Stimulated activated CD4-positive, alpha-beta T cell treated with anti-CD3 and anti-CD28 coated beads, Interleukin-4, amount 100 ng/mL, for 24 hours (primary cell): ENCODE measurements around the gene ENG.

Experiments
- DNase-seq: peaks from one replicate; pipeline ENCODE4 v3.0.0-alpha.2; 2020

ENG gene

GRCh38 chr9:127812936-127813675 is 41.4 kb downstream of the ENG start:
- DNase-seq = no peak

DNA sequence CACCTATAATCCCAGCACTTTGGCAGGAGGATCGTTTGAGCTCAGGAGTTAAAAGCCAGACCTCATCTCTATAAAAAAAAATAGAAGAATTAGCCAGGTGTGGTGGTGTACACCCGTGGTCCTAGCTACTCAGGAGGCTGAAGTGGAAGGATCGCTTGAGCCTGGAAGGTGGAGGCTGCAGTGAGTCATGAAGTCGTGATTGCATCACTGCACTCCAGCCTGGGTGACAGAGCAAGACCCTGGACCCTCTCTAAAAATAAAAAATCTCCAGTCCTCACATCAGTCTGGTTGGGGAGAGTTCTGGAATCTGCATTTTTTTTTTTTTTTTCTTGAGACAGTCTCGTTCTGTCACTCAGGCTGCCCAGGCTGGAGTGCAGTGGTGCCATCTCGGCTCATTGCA is 42.4 kb downstream of the ENG start:
- no peak for DNase-seq

- DNase-seq = no peak
These were observed 43.9 kb downstream of the ENG start for GRCh38 chr9:127810378-127811187.

- DNase-seq = no peak
These were observed 44.7 kb downstream of the ENG start for GRCh38 chr9:127809540-127810377.

DNA sequence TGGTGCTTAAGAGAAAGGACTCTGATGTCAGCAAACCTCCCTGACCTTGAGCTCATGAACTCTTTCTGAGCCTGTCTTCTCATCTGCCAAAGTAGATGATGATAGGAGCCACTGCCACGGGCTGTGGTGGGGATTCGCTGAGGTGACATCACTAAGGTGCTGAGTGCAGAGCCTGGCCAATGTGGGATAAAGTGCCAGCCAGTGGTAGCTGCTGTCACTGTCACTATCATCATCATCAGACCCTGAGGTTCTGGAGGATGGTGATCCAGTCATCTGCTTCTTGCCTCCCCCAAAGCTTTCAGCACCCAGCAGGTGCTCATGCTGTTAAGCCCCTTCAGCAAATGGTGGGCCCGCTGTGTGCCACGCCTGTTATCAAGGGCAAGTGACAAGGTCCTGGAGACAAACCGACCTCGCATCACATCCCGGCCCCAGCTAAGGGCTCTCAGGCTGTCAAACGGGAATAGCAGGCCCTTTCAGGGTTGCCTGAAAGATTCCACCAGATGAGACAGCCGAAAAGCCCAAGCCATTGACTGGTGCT is 45.4 kb downstream of the ENG start:
- no peak for DNase-seq

DNA sequence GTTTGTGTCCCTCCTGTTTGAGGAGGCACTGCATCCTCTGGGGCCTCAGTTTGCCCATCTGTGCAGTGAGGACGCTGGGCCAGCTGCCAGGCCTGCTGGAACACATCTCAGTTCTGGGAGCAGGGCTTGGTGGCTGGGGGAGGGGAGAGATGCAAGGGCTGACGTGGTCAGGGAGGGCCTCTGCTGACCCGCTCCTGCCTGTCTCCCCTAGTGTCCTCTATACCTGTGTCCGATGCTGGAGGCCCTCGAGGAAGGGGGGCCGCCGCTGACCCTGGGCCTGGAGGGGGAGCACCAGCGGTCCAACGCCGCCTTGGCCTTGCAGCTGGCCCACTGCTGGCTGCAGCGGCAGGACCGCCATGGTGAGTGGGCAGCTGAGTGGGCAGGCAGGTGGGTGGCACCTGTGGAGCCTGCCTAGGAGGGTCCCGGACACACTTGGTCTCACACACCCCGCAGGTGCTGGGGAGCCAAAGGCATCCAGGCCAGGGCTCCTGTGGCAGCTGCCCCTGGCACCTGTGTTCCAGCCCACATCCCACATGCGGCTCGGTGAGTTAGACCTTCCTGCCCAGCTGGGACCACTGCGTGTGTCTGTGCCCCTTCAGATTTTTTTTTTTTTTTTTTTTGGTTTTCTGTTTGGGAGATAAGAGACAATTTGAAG is 46.0 kb downstream of the ENG start:
- DNase-seq = no peak

- no peak for DNase-seq
These were observed 47.6 kb downstream of the ENG start for GRCh38 chr9:127806871-127807270.

DNA sequence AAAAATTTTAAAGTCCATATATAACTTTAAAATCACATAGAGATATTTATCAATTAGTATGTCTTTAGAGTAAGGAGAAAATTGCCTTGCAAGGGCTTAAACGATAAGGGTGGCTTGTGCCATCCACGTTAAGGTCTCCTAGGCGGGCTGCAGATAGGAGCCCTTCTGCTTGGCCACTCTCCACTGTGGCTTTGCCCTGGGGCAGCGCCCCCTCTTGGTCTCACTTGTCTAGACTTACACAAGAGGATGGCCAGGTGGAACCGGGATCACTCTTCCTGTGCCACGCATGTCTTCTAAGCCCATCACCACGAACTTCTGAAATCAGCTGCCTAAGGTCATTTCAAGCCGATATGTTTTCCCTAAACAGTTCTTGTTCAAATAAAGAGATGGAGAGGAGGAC is 48.8 kb downstream of the ENG start:
- peak; percentile 37 for DNase-seq

DNA sequence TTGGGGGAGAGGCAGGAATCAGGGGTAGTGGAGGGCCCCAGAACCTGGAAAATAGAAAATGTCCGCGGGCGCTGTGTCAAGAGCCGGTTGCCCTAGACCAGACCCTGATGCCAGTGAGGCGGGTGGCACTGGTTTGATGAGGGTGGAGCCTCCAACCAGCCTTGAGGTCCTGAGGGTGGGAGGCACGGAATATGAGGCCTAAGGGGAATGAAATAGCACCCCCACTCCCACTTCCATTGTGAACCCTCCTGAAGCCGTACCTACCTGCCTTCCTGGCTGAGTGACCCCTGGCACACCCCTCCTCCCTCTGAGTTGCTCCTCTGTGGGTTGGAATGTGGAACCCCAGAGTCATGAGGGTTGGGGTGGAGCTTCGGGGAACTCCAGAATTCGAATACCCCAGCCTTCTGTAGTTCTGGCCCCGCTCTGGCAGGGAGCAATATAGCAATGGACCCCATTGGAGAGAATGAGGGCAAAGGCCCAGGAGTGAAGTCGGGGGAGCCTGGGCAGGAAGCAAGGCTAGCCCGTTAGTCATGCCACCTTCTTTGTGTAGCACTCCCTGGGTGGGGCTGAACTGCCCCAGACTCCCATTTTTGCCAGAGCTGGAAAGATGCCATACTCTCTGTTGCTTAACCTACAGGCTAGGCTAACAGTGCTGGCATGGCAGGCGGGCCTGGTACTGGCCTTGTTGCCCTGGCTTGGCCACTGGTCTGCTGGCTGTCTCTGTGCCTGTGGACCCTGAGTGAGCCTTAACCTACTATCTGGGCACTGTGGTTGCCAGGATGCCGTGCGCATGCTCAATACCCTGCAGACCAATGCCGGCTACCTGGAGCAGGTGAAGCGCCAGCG is 50.7 kb downstream of the ENG start:
- peak; percentile 36 for DNase-seq

DNA sequence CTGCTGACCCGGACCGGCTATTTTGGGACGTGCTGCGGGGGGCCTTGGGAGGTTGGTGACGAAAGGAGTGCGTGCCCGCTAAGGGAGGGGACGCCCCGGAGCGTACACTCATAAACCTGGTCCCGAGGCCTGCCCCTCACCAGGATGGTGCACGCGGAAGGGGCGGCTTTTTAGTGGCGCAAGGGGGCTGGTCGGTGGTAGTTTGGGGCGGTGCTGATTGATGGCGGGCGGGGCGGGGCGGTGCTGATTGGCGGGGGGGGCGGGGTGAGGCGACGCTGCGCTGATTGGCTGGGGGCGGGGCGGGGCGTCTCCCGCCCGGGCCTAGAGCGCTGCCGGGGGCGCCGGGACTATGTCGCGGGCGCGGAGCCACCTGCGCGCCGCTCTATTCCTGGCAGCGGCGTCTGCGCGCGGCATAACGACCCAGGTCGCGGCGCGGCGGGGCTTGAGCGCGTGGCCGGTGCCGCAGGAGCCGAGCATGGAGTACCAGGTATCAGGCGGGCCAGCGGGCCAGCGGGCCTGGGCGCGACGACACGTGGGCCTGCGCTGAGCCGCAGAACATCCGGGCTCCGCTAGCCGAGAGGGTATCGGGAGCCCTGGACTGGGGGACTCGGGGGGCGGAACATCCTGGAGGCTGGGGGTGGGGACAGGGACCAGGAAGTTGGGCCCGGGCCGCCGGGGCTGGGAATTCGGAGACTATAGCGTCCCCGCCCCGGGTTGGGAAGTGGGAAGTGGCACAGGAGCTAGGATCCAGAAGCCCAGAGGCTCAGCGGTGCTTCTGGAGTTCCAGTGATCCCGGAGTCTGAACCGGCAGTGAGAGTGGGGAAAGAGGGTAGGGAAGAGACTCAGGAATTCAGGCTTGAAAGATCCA is 51.6 kb downstream of the ENG start, which contains the start of gene FPGS:
FPGS (plus strand) TSS at position 307 of the 868 bp plus-strand sequence; CDS start at position 350, 43 bp downstream.
- DNase-seq = peak; percentile 86

DNA sequence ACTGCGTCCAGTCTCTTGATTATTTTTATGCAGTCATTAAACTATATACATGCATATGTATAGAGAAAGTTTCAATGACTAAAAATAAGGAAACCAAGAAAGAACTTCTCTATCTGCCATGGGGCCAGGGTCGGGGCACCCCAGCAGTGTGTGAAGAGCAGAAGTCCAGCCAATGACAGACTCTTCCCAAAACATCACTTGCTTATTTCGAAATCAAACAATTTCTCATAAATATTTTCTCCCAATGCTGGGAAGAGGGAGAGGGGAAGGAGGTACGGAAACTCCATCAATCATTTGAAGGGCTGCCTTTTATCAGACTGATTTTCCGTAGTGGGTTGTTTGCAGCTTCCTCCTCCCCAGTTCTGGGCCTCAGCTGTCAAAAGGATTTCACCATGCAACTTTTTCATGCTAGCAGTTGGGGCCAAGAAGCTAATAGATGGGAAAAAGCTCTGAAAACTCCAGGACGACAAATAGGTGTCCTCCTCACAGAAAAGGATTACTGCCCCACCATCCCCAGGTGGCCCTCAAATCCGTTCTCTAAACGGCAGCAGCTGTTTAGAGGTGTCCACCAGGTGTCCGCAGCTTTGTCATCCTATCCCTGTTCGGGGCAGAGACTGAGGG is 52.4 kb downstream of the ENG start:
- DNase-seq = no peak

GRCh38 chr9:127796852-127797370 is 57.5 kb downstream of the ENG start:
- DNase-seq = no peak

DNA sequence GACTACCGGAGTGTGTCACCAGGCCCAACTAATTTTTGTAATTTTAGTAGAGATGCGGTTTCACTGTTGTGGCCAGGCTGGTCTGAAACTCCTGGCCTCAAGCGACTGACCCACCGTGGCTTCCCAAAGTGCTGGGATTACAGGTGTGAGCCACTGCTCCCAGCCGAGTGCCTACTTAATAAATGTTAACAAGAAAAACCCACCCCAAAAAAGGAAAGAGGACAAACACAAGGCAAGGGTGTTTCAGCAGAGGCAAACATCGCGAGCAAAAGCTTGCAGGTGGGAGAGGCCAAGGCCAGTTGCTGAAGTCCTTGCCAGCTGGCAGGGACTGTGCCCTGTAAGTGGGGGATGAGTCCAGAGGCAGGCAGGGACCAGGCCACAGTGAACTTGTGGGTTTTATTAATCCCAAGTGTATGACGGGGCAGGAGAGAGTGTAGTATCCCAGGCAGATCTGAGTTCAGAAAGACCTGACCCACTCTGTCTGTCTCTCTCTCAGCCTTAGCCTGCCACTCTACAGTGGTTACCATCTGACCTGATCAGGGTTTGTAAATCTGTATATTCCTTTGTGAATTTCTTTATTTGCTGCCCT is 58.1 kb downstream of the ENG start:
- DNase-seq = no peak

DNA sequence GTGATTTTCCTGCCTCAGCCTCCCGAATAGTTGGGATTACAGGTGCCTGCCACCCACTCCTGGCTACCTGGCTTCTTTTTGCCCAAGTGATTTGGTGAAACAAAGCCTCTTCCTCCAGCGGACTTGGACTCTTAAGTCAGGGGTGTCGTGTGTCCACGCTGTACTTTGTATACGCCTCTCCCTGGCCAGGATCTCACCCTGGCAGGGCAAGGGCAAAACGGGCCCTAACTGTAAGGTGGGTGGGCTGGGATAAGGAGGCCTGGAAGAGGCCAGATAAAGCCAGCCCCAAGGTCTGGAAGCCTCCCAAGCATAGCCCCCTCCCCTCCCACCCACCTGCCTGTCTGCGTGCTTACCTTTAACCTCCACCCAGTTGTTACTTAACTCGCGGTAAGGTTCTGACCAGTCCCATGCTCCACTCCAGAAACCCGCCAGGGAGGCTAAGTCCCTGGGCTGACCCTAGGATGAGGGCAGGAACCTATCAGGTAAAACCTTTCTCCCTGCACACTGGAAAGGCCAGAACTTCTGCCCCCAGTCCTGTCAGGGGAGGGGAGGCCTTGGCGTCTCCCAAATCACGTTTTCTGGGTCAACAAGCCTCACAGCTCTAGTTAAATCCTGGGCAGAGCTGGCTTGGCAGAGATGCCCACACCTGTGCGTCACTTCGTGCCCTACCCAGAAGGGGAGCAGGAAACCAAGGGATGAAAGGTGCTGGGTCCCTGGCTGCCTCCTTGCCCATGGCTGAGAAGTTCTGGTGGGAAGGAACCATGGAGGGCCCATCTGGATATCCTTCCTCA is 60.3 kb downstream of the ENG start:
- DNase-seq = no peak

- DNase-seq = no peak
These were observed 61.3 kb downstream of the ENG start for GRCh38 chr9:127793093-127793708.

GRCh38 chr9:127792417-127793031 is 61.9 kb downstream of the ENG start:
- DNase-seq = no peak

DNA sequence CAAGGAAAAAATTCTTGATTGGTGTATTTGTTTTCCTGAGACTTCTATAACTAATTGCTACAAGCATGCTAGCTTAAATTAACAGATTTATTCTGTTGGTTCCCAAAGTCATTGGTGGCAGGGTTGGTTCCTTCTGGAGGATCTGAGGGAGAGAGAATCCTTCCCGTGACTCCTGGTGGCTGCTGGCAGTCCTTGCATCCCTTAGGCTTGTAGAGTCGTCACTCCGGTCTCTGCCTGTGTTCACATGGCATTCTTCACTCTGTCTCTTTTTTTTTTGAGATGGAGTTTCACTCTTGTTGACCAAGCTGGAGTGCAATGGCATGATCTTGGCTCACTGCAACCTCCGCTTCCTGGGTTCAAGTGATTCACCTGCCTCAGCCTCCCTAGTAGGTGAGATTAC is 63.4 kb downstream of the ENG start:
- DNase-seq = no peak
